SU-DHL-6 (cell line): Measurements from ENCODE around the gene MPRIP.

ENCODE experiments used
- H2AFZ ChIP-seq: fragments of 200-600 bp; sonication (generic); 2 replicates; pipeline ENCODE4 v1.6.1; 2014; ENCODE audit warnings: low read depth, mild to moderate bottlenecking, moderate library complexity, mixed read lengths, antibody characterized with exemption, low read length; ENCODE audit not compliant: severe bottlenecking
- H3F3A ChIP-seq: fragments of 200-600 bp; shearing (Covaris generic); 2 replicates; pipeline ENCODE4 v1.6.0; 2016; ENCODE audit warnings: antibody characterized with exemption, mild to moderate bottlenecking; ENCODE audit not compliant: insufficient read depth
- H3K27ac ChIP-seq: fragments of 200-600 bp; sonication (generic); 2 replicates; pipeline ENCODE4 v1.5.1; 2016; ENCODE audit warnings: low read depth, mild to moderate bottlenecking, low read length, moderate library complexity, mixed read lengths
- H3K27me3 ChIP-seq: fragments of 200-600 bp; sonication (generic), shearing (Covaris generic); 2 replicates; pipeline ENCODE4 v1.6.0; 2014; ENCODE audit warnings: mild to moderate bottlenecking, low read length
- H3K36me3 ChIP-seq: fragments of 200-600 bp; sonication (generic); 2 replicates; pipeline ENCODE4 v1.6.1; 2014; ENCODE audit warnings: mild to moderate bottlenecking, low read length, mixed read lengths
- H3K4me2 ChIP-seq: fragments of 300-600, 200-600 bp; shearing (Covaris generic), sonication (generic); 2 replicates; pipeline ENCODE4 v1.6.0; 2014; ENCODE audit warnings: low read length, low read depth, mild to moderate bottlenecking; ENCODE audit not compliant: poor library complexity, severe bottlenecking
- H3K4me3 ChIP-seq: fragments of 200-600 bp; sonication (generic); 2 replicates; pipeline ENCODE4 v1.5.1; 2014; ENCODE audit warnings: antibody characterized with exemption, low read length, mild to moderate bottlenecking, mixed read lengths; ENCODE audit not compliant: insufficient read depth, poor library complexity, severe bottlenecking
- H3K79me2 ChIP-seq: fragments of 200-600 bp; sonication (generic); 2 replicates; pipeline ENCODE4 v1.6.1; 2014; ENCODE audit warnings: mild to moderate bottlenecking, low read length, moderate library complexity; ENCODE audit not compliant: insufficient read depth
- H3K9ac ChIP-seq: fragments of 200-600 bp; sonication (generic); 2 replicates; pipeline ENCODE4 v1.7.0; 2014; ENCODE audit warnings: mild to moderate bottlenecking, low read length
- H3K9me2 ChIP-seq: fragments of 200-600 bp; sonication (generic); replicated peaks from 2 replicates; pipeline ENCODE4 v1.6.1; 2014; ENCODE audit warnings: low read length; ENCODE audit not compliant: insufficient read depth
- H3K9me3 ChIP-seq: fragments of 200-600 bp; sonication (generic); 2 replicates; pipeline ENCODE4 v1.6.1; 2014; ENCODE audit warnings: low read length, mixed read lengths; ENCODE audit not compliant: insufficient read depth
- H4K20me1 ChIP-seq: fragments of 200-600 bp; sonication (generic); 2 replicates; pipeline ENCODE4 v1.6.1; 2014; ENCODE audit warnings: low read depth, mild to moderate bottlenecking, antibody characterized with exemption, low read length, moderate library complexity, mixed read lengths
- CTCF ChIP-seq: fragments of 200-600 bp; sonication (generic); IDR thresholded peaks from one replicate; pipeline ENCODE4 v1.5.1; 2017; ENCODE audit warnings: antibody characterized with exemption, mild to moderate bottlenecking, low read length, moderate library complexity; ENCODE audit not compliant: insufficient read depth, poor library complexity, severe bottlenecking
- EZH2phosphoT487 ChIP-seq: fragments of 200-600 bp; sonication (generic), shearing (Covaris generic); conservative IDR thresholded peaks from 2 replicates; pipeline ENCODE4 v1.6.1; 2018; ENCODE audit warnings: mild to moderate bottlenecking, antibody characterized with exemption, low read length, moderate library complexity, mixed read lengths

Gene MPRIP

GRCh38 chr17:17119533-17119932 lies 77.3 kb downstream of the MPRIP start:
- no peak overlapping the region for H3K4me2 ChIP-seq
- TF ChIP-seq CTCF, result no peak
- TF ChIP-seq EZH2phosphoT487, result no peak
- no peaks in the 10 kb centered on the region for H3F3A ChIP-seq
- H3K9me3 ChIP-seq, result no peaks in the 10 kb centered on the region
- no peaks in the 10 kb centered on the region for H3K36me3 ChIP-seq
- no peak overlapping the region for H3K4me3 ChIP-seq
- no peak overlapping the region for H3K27ac ChIP-seq
- H4K20me1 ChIP-seq, result no peaks in the 10 kb centered on the region
- H3K79me2 ChIP-seq, result no peaks in the 10 kb centered on the region
- no peak overlapping the region for H3K9ac ChIP-seq
- no peaks in the 10 kb centered on the region for H3K27me3 ChIP-seq
- no peak overlapping the region for H2AFZ ChIP-seq
- H3K9me2 ChIP-seq, result no peaks in the 10 kb centered on the region

GRCh38 chr17:17120294-17120693 lies 78.0 kb downstream of the MPRIP start:
- Histone ChIP-seq H3F3A (no peaks in the 10 kb centered on the region), H3K4me3 (no peak overlapping the region), H3K36me3 (no peaks in the 10 kb centered on the region), H3K27me3 (no peaks in the 10 kb centered on the region), H3K9ac (no peak overlapping the region), H3K4me2 (no peak overlapping the region), H3K79me2 (no peaks in the 10 kb centered on the region), H3K9me2 (no peaks in the 10 kb centered on the region), H3K9me3 (no peaks in the 10 kb centered on the region), H4K20me1 (no peaks in the 10 kb centered on the region), H3K27ac (no peak overlapping the region), H2AFZ (no peak overlapping the region)
- TF ChIP-seq CTCF (no peak), EZH2phosphoT487 (no peak)

- Histone ChIP-seq H3K27ac (no peak overlapping the region), H3F3A (no peaks in the 10 kb centered on the region), H3K9me2 (no peaks in the 10 kb centered on the region), H3K9me3 (no peaks in the 10 kb centered on the region), H3K9ac (no peak overlapping the region), H2AFZ (no peak overlapping the region), H3K27me3 (no peaks in the 10 kb centered on the region), H3K4me2 (no peak overlapping the region), H3K79me2 (no peaks in the 10 kb centered on the region), H4K20me1 (no peaks in the 10 kb centered on the region), H3K4me3 (no peak overlapping the region), H3K36me3 (no peaks in the 10 kb centered on the region)
- TF ChIP-seq EZH2phosphoT487 (no peak), CTCF (no peak)
These were observed 78.4 kb downstream of the MPRIP start for GRCh38 chr17:17120701-17121100.

- no peak overlapping the region for H3K4me2 ChIP-seq
- TF ChIP-seq CTCF (no peak), EZH2phosphoT487 (no peak)
These were observed 78.9 kb downstream of the MPRIP start for GRCh38 chr17:17121162-17121561.

More at GRCh38 chr17:17121162-17121561, 78.9 kb downstream of the MPRIP start:
- Histone ChIP-seq H3K27ac (no peak overlapping the region), H2AFZ (no peak overlapping the region), H3K9ac (no peak overlapping the region), H3K79me2 (no peaks in the 10 kb centered on the region), H4K20me1 (no peaks in the 10 kb centered on the region), H3F3A (no peaks in the 10 kb centered on the region), H3K9me2 (no peaks in the 10 kb centered on the region), H3K27me3 (no peaks in the 10 kb centered on the region), H3K4me3 (no peak overlapping the region), H3K36me3 (no peaks in the 10 kb centered on the region), H3K9me3 (no peaks in the 10 kb centered on the region)
